GM19043 (cell line): Measurements from ENCODE around the gene POPDC2.
"Not testable (repeated sequence)": the region's sequence is repeated elsewhere in the genome, so short reads cannot be mapped to it uniquely, and the experiment has no call there.

Experiments used
- ATAC-seq: cut with Tn5 transposase; IDR thresholded peaks from one replicate; pipeline ENCODE4 v1.9.1; 2021; ENCODE audit warnings: low read depth; ENCODE audit not compliant: unreplicated experiment

The POPDC2 gene

GRCh38 chr3:119660474-119661440 lies at the start of gene POPDC2:
TSS of gene POPDC2 (minus strand) at chr3:119660589. CDS start at chr3:119660423, 166 bp downstream.
- no peak for ATAC-seq

GRCh38 chr3:119703820-119704531 lies 43.6 kb upstream of the POPDC2 start:
- ATAC-seq = no peak

- peak; percentile 83 for ATAC-seq
These were observed 42.4 kb upstream of the POPDC2 start, which contains the start of gene CFAP91 for GRCh38 chr3:119702530-119703527. TSS of gene CFAP91 (plus strand) at chr3:119703022. CDS start at chr3:119703099, 77 bp downstream.

GRCh38 chr3:119700920-119701734 lies 40.7 kb upstream of the POPDC2 start:
- ATAC-seq = no peak

GRCh38 chr3:119700269-119700919 lies 40.0 kb upstream of the POPDC2 start:
- ATAC-seq = peak; percentile 35

GRCh38 chr3:119697394-119697793 lies 37.0 kb upstream of the POPDC2 start:
- no peak for ATAC-seq

- no peak for ATAC-seq
These were observed 35.1 kb upstream of the POPDC2 start for GRCh38 chr3:119695480-119695879.

GRCh38 chr3:119690043-119690656 lies 29.8 kb upstream of the POPDC2 start:
- no peak for ATAC-seq

- ATAC-seq = no peak
These were observed 23.0 kb upstream of the POPDC2 start for GRCh38 chr3:119683421-119683820.

GRCh38 chr3:119681279-119681678 lies 20.9 kb upstream of the POPDC2 start:
- peak; percentile 39 for ATAC-seq

- no peak for ATAC-seq
These were observed 19.5 kb upstream of the POPDC2 start for GRCh38 chr3:119679874-119680273.

- not testable (repeated sequence) for ATAC-seq
These were observed 17.8 kb upstream of the POPDC2 start for GRCh38 chr3:119678209-119678608.

GRCh38 chr3:119677641-119677934 lies 17.2 kb upstream of the POPDC2 start:
- peak; percentile 1 for ATAC-seq

- ATAC-seq = peak; percentile 78
These were observed 16.6 kb upstream of the POPDC2 start, which contains the start of gene COX17 for GRCh38 chr3:119676771-119677640. TSS of gene COX17 (minus strand) at chr3:119677406. CDS start at chr3:119677310, 96 bp downstream.

GRCh38 chr3:119676020-119676419 lies 15.6 kb upstream of the POPDC2 start:
- no peak for ATAC-seq

GRCh38 chr3:119675188-119675874 lies 14.9 kb upstream of the POPDC2 start:
- no peak for ATAC-seq

- no peak for ATAC-seq
These were observed 13.5 kb upstream of the POPDC2 start for GRCh38 chr3:119673875-119674274.
